Liver (tissue), 9 donors: ENCODE measurements around the gene TRAF7. TPM values are rescaled to one million over a fixed set of nuclear protein-coding genes. Genes with fewer than 3 reads are reported as not detected.

Experiments
- DNase-seq: peaks from one replicate; pipeline ENCODE4 v3.0.0-alpha.2; 2017; ENCODE audit warnings: low spot score
- H3K27ac ChIP-seq, 2 donors: one replicate each; pipeline ENCODE4 v1.7.0; 2013; ENCODE audit warnings: inconsistent platforms in 2 of 2, low read length in 2 of 2, control low read depth in 1 of 2, low read depth in 1 of 2, mild to moderate bottlenecking in 1 of 2
- H3K27me3 ChIP-seq, 4 donors: one replicate each; pipeline versions ENCODE4 v1.6.1 to v1.7.0; 2013; ENCODE audit warnings: low read length in 3 of 4, inconsistent platforms in 1 of 4, mild to moderate bottlenecking in 1 of 4, moderate library complexity in 1 of 4; ENCODE audit not compliant: control insufficient read depth in 4 of 4, insufficient read depth in 4 of 4
- H3K36me3 ChIP-seq, 4 donors: one replicate each; pipeline versions ENCODE4 v1.6.1 to v1.7.0; 2013; ENCODE audit warnings: low read length in 3 of 4, mild to moderate bottlenecking in 3 of 4, low read depth in 1 of 4, moderate library complexity in 1 of 4; ENCODE audit not compliant: control insufficient read depth in 4 of 4, insufficient read depth in 3 of 4
- H3K4me1 ChIP-seq, 4 donors: one replicate each; pipeline versions ENCODE4 v1.6.1 to v1.7.0; 2013; ENCODE audit warnings: low read length in 3 of 4, mild to moderate bottlenecking in 3 of 4, moderate library complexity in 1 of 4; ENCODE audit not compliant: control insufficient read depth in 4 of 4, insufficient read depth in 4 of 4
- H3K4me3 ChIP-seq, 3 donors: one replicate each; pipeline versions ENCODE4 v1.6.1 to v1.7.0; 2013; ENCODE audit warnings: low read length in 3 of 3, control low read depth in 1 of 3, low read depth in 1 of 3, mild to moderate bottlenecking in 1 of 3
- H3K9ac ChIP-seq, 2 donors: one replicate each; pipeline ENCODE4 v1.7.0; 2013; ENCODE audit warnings: low read length in 2 of 2, mild to moderate bottlenecking in 2 of 2, moderate library complexity in 2 of 2, control low read depth in 1 of 2, low read depth in 1 of 2
- H3K9me3 ChIP-seq, 4 donors: one replicate each; pipeline versions ENCODE4 v1.6.1 to v1.7.0; 2013; ENCODE audit warnings: low read length in 3 of 4; ENCODE audit not compliant: control insufficient read depth in 4 of 4
- CTCF ChIP-seq: fragments of 150-350 bp; IDR thresholded peaks from 2 replicates; pipeline ENCODE4 v1.5.1; 2017; ENCODE audit warnings: improper control_type of control experiment, low read depth, low read length; ENCODE audit not compliant: missing input control
- EGR1 ChIP-seq, 2 donors: IDR thresholded peaks; 2 replicates each; pipeline ENCODE4 v1.6.1; 2016 to 2018; ENCODE audit warnings: antibody characterized with exemption in 2 of 2, low read depth in 2 of 2
- FOXA1 ChIP-seq: IDR thresholded peaks from 2 replicates; pipeline ENCODE4 v1.6.1; 2016; ENCODE audit warnings: antibody characterized with exemption
- FOXA2 ChIP-seq: IDR thresholded peaks from 2 replicates; pipeline ENCODE4 v1.6.1; 2016; ENCODE audit warnings: antibody characterized with exemption
- GABPA ChIP-seq, 2 donors: IDR thresholded peaks in 1 of 2; conservative IDR thresholded peaks in 1 of 2; 2 replicates each; pipeline ENCODE4 v1.6.1; 2016; ENCODE audit warnings: antibody characterized with exemption in 2 of 2, mild to moderate bottlenecking in 1 of 2, moderate library complexity in 1 of 2
- HNF4G ChIP-seq: IDR thresholded peaks from 2 replicates; pipeline ENCODE4 v1.6.1; 2016; ENCODE audit warnings: antibody characterized with exemption
- JUND ChIP-seq, 2 donors: IDR thresholded peaks; 2 replicates each; pipeline ENCODE4 v1.6.1; 2016; ENCODE audit warnings: antibody characterized with exemption in 2 of 2
- MAX ChIP-seq: IDR thresholded peaks from 2 replicates; pipeline ENCODE4 v1.6.1; 2016; ENCODE audit warnings: antibody characterized with exemption
- NR2F2 ChIP-seq: IDR thresholded peaks from 2 replicates; pipeline ENCODE4 v1.6.1; 2016; ENCODE audit warnings: antibody characterized with exemption
- RAD21 ChIP-seq, 2 donors: IDR thresholded peaks; 2 replicates each; pipeline ENCODE4 v1.6.1; 2016; ENCODE audit warnings: antibody characterized with exemption in 2 of 2, mild to moderate bottlenecking in 2 of 2
- REST ChIP-seq: IDR thresholded peaks from 2 replicates; pipeline ENCODE4 v1.6.1; 2016; ENCODE audit warnings: antibody characterized with exemption, mild to moderate bottlenecking
- RXRA ChIP-seq, 2 donors: IDR thresholded peaks; 2 replicates each; pipeline ENCODE4 v1.6.1; 2017 to 2018; ENCODE audit warnings: antibody characterized with exemption in 2 of 2, mild to moderate bottlenecking in 1 of 2
- SP1 ChIP-seq: IDR thresholded peaks from 2 replicates; pipeline ENCODE4 v1.6.1; 2018; ENCODE audit warnings: antibody characterized with exemption, mild to moderate bottlenecking
- TAF1 ChIP-seq: conservative IDR thresholded peaks from 2 replicates; pipeline ENCODE4 v1.6.1; 2016; ENCODE audit warnings: antibody characterized with exemption, mild to moderate bottlenecking
- YY1 ChIP-seq: IDR thresholded peaks from 2 replicates; pipeline ENCODE4 v1.6.1; 2016; ENCODE audit warnings: antibody characterized with exemption, mild to moderate bottlenecking
- ZBTB33 ChIP-seq: IDR thresholded peaks from 2 replicates; pipeline ENCODE4 v1.6.1; 2016; ENCODE audit warnings: antibody characterized with exemption
- WGBS: extraction: QIAGEN DNeasy Blood & Tissue Kit; methylation state at CpG from one replicate; pipeline ENCODE4 v1.1.7; 2013; 5-methylcytosine and 5-hydroxymethylcytosine counted together
- polyA plus RNA-seq, 2 donors: library from polyadenylated mRNA; stranded (reverse) in 1 of 2; unstranded in 1 of 2; fragments of 200-250 nt in 1 of 2; fragments of >200 nt in 1 of 2; fragmentation: Nextera tagmentation in 1 of 2; extraction: Ambion mirVana in 1 of 2; gene quantifications; one replicate each; pipeline versions ENCODE4 v1.2.1 to v1.2.3, GENCODE V29; 2013 to 2015
- total RNA-seq, 2 donors: library from RNA; depleted of rRNA; stranded (reverse); fragments of >200 nt; gene quantifications; one replicate each; pipeline ENCODE4 v1.2.3, GENCODE V29; 2014
- donor health status: healthy.
- donor health status: healthy.
- donor health status: healthy.
- donor health status: healthy.
- donor health status: healthy.

Gene TRAF7
- total and polyA plus RNA-seq, 4 donors, result 14.7 to 36.6 (median 34.0) TPM

GRCh38 chr16:2194166-2194834, 38.7 kb downstream of the TRAF7 start:
- 73% methylated on average over 16 of the region's 16 CpGs for WGBS
- Histone ChIP-seq H3K4me1 (peaks cover 2 to 11% (median 4%) of the 10 kb centered on the region in 4 donors), H3K27me3 (peaks cover 0 to 2% (median 0%) of the 10 kb centered on the region in 4 donors), H3K4me3 (no peak overlapping the region), H3K27ac (no peak overlapping the region), H3K9ac (no peak overlapping the region), H3K9me3 (no peaks in the 10 kb centered on the region), H3K36me3 (no peaks in the 10 kb centered on the region)
- TF ChIP-seq RAD21 (IDR thresholded peaks at IDR 0.05) (no peak), FOXA2 (no peak), HNF4G (no peak), REST (no peak), GABPA (IDR thresholded peaks at IDR 0.05 in 1 of 2, conservative IDR thresholded peaks at IDR 0.05 in 1 of 2) (no peak), ZBTB33 (no peak), SP1 (no peak), EGR1 (IDR thresholded peaks at IDR 0.05; ENCODE audit: low read depth in 2 of 2) (no peak), CTCF (no peak), MAX (no peak), RXRA (IDR thresholded peaks at IDR 0.05) (no peak), YY1 (no peak), TAF1 (no peak), FOXA1 (no peak), JUND (IDR thresholded peaks at IDR 0.05) (no peak), NR2F2 (no peak)
- no peak for DNase-seq
